GM10266 (cell line): Measurements from ENCODE around the gene NISCH.
A peak's percentile ranks its signal among the peaks of the same experiment; 100 is the strongest.

Experiments used
- DNase-seq: peaks from one replicate; pipeline ENCODE4 v3.0.0; 2012; ENCODE audit errors: extremely low spot score
- TF ChIP-seq, protein P1 (sequence below): IDR thresholded peaks from 2 replicates; pipeline ENCODE4 v1.5.1; 2012; ENCODE audit warnings: mild to moderate bottlenecking, low read depth; ENCODE audit not compliant: control insufficient read depth, insufficient read depth; ENCODE audit errors: missing control alignments

The NISCH gene

DNA sequence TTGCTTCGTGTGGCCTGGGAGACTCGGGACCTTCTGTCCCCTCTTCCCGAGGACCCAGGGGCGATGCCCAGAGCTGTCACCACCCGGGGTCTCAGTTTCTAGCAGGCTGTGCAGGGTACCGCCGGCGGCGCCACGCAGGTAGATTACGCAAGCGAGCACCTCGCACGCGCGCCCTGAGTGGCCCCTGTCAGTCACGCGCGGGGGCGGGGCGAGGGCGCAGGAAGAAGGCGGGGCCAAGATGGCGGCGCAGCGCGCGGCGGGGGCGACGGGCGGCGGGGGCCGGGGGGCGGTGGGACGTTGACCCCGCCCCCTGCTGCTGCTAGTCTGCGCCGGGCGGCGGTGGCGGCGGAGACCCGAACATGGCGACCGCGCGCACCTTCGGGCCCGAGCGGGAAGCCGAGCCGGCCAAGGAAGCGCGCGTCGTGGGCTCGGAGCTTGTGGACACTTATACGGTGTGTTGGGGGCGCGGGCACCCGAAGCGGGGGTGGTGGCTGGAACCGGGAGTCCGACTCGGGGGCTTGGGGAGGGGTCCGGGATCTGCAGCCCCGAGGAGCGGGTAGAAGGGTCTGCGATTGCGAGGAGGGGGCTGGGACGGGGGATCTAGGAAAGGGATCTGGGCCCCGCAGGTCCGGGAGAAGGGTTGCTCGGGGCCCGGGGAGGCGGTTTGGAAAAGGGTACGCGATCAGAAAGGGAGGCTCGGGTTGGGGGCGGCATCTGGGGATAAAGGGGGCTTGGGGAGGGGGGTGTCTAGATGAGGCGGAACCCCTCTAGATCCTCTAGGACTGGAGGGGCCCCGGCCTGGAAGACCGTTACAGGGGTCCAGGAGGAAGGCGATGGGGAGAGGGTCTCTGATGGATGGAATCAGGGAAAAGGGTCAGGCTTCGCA, at the start of gene NISCH:
Gene NISCH (plus strand): TSS at position 322 of the 886 bp plus-strand sequence. CDS start 38 bp downstream, at position 360.
- DNase-seq = peak; percentile 97
- TF ChIP-seq, protein P1, sequence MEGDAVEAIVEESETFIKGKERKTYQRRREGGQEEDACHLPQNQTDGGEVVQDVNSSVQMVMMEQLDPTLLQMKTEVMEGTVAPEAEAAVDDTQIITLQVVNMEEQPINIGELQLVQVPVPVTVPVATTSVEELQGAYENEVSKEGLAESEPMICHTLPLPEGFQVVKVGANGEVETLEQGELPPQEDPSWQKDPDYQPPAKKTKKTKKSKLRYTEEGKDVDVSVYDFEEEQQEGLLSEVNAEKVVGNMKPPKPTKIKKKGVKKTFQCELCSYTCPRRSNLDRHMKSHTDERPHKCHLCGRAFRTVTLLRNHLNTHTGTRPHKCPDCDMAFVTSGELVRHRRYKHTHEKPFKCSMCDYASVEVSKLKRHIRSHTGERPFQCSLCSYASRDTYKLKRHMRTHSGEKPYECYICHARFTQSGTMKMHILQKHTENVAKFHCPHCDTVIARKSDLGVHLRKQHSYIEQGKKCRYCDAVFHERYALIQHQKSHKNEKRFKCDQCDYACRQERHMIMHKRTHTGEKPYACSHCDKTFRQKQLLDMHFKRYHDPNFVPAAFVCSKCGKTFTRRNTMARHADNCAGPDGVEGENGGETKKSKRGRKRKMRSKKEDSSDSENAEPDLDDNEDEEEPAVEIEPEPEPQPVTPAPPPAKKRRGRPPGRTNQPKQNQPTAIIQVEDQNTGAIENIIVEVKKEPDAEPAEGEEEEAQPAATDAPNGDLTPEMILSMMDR = no peak

DNA sequence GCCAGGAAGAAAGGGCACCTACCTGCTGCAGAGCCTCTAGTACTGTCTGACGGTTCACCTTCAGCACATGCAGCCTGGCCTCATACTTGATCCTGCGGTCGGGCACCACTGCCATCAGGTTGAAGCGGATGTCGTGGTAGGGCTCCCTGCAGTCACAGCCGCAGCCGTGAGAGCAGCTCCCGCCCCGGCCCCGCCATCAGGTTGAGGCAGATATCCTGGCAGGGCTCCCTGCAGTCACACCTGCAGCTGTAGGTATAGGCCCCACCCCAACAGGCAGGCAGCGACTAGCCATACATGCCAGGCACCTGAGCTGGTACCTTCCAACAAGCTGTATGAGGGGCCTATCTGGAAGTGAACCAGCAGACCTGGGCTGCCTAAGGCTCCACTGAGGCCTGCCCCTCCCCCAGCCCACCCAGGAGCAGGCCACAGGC, 49.2 kb upstream of the NISCH start:
- no peak for DNase-seq
- TF ChIP-seq, protein P1 = no peak

DNA sequence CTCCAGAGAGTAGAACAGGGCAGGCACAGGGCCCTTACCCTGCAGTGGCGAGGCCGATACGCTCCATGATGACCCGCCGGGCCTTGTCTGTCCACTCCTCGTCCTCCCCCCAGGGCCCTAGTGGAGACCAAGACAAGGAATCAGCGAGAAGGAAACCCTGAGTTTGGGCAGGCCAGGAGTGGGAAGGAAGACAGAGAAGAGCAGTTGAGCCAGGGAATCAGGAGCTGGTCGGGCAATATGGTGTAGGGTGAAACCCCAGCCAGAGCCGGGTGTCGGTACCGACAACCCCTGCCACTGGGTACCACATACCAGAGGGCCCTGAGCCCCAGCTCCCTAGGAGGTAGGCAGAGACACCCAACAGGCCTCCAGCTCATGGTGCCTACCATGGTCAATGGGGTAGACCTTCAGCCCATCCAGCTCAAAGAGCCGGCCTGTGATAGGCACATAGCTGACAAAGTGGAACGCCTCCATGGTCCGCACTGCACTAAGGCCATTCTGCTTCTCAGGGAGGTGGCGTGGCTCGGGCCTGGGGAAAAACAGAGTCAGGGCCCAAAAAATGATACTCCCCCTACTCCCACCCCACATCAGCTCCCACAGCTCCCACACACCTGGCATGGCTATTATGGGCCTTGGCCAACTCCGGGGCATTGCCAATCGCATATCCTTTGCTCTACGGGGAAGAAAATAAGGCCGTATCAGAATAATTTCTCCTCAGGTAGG, 48.5 kb upstream of the NISCH start:
- no peak for DNase-seq
- TF ChIP-seq, protein P1 = no peak

DNA sequence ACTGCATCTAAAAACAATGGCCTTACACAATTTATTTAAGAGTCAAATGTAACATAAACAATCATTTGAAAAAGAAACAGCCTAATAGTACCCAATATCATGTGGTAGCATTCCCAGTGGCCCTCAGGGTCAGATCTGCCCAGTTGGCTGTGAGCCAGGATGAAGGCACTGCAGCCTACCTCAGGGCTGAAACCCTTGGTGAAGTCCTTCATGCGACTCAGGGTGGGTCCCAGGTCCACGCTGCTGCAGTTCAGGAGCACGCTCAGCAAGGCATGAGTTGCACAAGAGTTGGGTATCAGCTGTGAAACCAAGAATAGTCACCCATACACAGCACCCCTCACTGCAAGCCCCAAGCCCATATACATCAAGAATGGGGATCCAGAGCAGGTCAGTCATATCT, 47.6 kb upstream of the NISCH start:
- TF ChIP-seq, protein P1 = no peak

DNA sequence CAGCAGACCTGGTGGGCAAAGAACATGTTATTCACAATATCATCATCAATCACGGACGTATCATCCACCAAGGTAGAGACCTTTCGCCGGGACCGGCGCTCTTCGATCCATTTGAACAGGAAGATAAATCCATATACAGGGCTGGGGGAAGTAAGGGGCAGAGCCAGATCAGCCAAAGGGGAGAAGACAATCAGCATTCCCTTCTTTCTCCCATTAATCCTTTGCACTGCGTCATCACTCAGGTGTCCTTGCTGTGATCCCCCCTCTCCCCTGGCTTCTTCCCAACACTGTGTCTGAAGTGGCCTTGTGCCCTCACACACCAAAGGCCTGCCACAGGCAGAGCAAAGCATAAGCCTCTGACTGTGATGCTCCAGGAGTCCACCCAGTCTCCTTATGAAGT, 46.9 kb upstream of the NISCH start:
- TF ChIP-seq, protein P1 = no peak
- DNase-seq = no peak

More for the DNA sequence above, 47.6 kb upstream of the NISCH start:
- DNase-seq = no peak

DNA sequence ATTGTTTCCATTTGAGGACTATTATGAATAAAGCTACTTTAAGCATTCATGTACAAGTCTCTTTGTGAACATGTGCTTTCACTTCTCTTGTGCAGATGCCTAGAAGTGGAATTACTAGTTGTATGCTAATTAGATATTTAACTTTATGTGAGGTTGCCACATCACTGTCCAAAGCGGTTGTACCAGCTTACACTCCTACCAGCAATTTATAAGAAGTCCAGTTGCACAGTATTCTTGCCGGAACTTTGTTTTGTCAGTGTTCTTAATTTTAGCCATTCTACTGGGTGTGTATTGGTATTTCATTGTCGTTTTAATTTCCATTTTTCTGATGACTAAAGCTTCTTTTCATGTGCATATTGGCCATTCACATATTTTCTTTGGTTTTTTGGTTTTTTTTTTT, 39.6 kb upstream of the NISCH start:
- DNase-seq = no peak

More for the DNA sequence above, 39.6 kb upstream of the NISCH start:
- TF ChIP-seq, protein P1 = no peak
